GM19455 (cell line): ENCODE results near the gene MYO18A.

ENCODE experiments used
- ATAC-seq: cut with Tn5 transposase; IDR thresholded peaks from one replicate; pipeline ENCODE4 v1.9.1; 2021; ENCODE audit not compliant: unreplicated experiment

Gene MYO18A

DNA sequence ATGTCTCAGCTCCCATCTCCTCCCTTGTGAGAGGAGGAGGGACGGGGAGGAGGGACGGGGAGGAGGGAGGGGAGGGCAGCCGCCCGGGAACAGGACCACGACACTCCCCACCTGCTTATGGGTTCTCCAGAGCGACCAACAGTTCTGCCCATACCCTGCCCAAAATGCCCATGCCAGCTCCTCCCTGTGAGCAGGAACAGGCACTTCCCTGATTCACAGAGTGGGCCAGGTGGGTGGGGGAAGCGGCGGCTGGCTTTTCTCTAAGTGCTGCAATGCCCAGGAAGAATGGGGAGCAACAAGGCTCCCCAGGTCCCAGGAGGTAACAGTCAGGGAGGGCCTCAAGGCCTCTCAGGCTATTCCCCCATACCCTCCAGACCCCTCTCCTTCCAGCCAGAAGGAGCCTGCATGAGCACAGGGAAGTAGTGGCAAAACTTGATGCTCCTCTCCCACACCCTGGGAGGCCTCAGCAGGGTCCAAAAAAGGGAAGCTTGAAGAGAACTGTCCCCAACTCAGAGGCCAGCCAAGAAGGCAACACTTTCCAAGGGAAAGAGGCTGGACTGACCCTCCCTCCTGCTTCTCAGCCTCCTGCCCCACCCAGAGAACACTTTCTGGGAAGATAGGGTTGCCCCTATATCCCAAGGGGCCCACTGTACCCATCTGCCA, 53.8 kb downstream of the MYO18A start:
- ATAC-seq = no peak

DNA sequence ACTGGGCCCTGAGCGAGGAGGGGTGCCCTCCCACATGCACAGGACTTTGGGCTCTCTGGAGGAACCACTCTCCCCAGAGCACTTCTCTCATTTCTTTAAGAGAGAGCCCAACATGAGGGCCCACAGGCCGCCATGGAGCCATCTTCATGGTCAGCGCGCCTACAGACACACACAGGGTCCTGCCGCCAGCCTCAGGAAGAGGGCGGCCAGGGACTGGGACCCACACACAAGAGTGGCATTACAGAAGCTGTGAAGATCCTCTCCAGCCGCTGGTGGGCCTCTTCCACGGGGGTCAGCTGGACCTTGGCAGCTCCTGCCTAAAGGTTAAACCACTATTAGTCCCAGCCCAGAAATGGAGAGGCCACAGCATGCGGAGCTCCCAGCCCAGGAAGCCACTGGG, 54.5 kb downstream of the MYO18A start:
- no peak for ATAC-seq

DNA sequence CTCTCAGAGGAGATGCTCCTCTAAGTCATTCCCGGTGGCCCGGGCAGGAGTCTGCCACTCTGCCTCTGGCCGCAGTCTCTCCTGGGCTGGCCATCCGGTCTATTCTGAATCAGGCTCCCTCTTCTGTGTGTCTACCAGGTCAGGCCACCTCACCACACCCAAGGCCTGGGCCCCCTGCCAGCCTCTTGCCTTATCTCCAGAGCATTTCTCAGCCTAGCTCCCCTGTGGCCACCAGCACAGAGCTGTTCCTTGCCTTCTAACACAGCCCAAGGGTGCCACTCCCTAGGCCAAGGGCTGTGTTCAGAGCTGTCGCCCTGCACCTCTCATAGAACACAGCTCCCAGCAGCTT, 55.3 kb downstream of the MYO18A start:
- ATAC-seq = no peak

DNA sequence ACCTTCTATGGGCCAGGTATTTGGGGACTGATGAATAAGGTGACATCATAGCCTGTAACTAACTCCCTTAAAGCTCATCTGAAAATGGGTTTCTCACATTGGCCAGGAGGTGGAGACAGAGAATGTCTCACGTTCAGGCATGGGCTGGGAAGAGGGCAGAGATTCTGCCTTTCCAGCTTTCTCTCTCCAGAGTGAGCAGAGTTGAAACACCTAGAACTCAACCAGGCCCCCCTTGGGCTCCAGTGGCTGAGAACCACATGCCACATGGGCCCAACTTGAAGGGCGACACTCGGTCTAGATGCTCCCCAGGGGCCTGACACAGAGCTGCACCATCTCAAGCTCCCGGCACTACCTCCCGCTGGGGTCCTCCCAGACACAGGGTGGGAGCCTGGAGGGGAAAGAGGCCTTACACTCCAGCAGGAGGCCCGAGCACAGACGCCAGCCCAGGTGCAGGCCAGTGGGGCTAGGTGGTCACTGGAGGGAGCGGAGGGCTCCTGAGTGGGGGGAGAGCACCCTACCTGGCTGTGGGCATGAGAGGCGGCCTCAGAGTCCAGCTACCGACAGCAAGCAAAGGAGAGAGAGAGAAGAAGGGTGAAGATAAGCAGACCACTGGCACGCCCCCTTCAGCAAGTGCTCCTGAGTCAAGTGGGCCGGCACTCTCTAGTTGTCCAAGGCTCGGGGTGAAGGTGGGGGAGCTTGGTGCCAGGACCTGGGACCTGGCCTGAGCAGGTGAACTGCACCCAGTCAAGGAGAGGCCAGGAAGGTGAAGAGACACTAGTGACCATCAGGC, 55.9 kb downstream of the MYO18A start:
- no peak for ATAC-seq

DNA sequence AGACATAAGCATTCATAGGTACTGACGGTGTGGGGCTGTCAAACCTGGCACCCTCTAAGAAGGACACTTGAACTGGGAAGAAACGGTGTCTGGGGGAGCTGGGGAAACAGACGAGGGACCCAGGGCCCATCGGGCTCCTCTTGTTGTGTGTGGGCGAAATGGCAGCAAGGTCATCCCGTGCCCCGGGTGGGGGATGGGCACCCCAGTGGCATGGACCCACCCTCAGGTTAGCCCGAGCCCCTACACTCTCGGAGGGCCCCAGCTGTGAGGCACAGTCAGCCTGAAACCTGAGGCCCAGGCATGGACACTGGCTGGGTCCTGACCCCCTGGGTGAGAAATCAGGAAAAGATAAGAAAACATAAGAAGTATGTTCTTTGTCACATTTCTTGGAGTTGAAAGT, 57.1 kb downstream of the MYO18A start:
- ATAC-seq = no peak

DNA sequence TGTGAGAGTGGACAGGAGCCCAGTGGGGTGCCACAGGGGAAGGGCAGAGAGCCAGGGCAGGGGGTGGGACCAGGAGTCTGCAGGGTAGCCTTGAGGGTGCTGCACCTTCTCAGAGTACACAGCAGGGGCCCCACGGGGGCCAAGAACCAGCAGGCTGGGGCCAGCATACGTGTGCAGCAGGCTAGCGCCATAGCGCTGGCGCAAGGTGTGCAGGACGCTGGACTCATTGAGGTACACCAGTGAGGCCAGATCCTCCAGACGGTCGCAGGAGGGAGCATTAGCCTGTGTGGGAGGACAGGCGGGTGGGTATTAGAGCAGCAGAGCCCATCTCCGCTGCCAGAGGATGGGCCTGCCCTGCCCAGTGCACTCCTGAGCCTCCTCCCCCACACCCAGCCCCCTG, 58.8 kb downstream of the MYO18A start:
- no peak for ATAC-seq

- ATAC-seq = no peak
Observed at GRCh38 chr17:29120433-29120832, 59.8 kb downstream of the MYO18A start.

DNA sequence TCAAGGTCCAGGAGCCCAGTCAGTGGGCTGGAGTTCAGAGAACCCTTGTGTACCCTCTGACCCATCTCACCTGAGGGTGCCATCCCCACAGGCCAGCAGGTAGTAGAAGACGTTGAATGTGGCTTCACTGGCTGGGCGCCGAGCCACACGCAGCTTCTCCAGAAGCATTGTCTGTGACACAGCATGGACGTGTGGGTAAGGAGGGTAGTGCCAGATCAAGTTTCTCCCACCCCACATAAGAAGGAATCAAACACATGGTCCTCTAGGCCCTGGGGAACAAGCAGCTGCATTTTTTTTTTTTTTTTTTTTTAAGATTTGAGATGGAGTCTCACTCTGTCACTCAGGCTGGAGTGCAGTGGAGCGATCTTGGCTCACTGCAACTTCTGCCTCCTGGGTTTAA, 60.9 kb downstream of the MYO18A start:
- ATAC-seq = no peak

GRCh38 chr17:29116804-29117753, 63.1 kb downstream of the MYO18A start:
- ATAC-seq = no peak

GRCh38 chr17:29115961-29116803, 64.0 kb downstream of the MYO18A start:
- no peak for ATAC-seq

- ATAC-seq = no peak
Observed at GRCh38 chr17:29115435-29115834, 64.8 kb downstream of the MYO18A start.

DNA sequence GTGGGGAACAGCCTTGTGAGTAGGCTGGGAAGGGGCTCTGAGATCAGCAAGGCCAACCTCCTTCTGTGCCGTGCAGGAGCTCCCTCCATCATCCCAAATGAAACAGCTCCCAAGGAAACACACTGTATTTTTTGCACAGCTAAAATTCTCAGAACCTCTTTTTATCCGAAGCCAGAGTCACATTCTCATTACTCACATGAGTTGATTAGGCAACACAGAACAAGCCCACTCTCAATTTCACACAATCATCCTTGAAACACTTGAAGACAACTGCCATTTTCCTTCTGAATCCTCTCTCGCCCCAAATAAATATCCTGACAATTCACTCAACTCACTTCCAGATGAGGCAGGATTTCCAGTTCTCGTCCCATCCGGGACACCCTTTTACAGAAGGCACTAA, 66.1 kb downstream of the MYO18A start:
- ATAC-seq = no peak

- ATAC-seq = no peak
Observed at GRCh38 chr17:29113334-29113733, 66.9 kb downstream of the MYO18A start.

- ATAC-seq = no peak
Observed at GRCh38 chr17:29112771-29113295, 67.4 kb downstream of the MYO18A start.

DNA sequence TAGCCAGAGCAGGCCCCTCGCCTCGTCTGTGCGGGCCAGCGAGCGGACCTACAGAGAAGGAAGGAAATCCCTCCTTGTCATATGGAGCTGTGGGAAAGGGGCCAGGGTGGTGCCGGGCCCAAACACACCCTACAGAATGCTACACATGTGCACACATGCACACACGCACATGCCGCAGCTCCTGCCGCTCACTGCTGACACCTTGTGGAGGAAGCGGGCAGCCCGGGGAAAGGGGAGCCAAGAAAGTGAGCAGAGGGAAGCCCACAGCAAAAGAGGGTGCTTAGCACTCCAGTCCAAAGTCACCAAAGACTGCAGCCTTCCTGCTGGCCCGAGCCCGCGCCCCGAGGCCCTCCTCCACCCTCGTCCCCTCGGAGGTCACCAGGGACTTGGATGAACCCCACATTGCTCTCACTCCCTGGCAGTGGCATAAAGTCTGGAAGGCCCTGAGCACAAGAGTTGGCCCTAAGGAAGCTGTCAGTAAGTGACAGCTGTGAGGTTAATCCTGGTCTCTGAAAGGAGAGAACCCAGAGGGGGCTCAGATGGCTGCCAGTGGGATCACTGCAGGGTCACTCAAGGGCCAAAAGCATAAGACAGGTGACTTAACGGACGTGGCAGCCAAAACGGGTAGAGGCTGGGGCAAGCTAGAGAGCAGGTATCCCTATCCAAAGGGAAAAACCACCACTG, 68.2 kb downstream of the MYO18A start:
- no peak for ATAC-seq

- no peak for ATAC-seq
Observed at GRCh38 chr17:29110372-29110757, 69.8 kb downstream of the MYO18A start.

DNA sequence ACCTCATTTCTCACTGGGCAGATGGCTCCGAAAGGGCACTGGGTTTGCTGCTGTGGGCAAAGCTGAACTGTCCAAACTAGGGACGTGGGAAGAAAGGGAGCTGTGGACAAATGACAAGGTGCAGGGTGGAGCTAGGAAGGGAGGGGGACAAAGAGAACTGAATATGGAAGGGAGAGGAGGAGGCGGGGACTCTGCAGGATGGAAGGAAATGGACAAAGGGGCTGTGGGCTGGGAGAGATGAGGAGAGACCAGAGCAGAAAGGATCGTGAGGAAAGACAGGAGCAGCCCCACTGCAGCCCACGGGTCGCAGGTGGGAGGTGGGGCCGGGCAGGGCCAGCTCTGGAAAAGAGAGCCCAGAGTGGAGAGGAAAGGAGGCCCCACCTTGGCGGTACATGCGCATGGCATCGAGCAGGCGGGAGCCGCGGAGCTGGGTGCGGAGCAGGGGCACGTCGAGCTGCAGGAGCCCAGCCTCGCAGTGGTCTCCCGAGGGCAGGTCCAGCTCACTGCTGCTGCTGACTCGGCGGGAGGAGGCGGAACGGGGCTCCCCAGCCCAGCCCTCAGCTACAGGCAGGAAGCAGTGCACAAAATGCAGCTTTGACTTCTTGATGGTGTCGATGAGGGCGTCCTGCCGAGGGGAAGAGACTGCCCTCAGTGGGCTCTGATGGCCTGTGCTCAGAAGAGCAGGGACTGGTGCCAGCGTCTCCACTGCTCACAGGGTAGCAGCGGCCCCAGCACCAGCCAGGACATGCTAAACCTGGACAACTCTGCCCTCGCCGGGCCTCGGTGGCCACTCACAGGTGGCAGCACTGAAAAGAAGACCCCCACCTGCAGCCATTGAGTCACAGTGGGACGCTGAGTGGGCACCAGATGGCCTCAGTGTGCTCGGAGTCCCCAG, 70.5 kb downstream of the MYO18A start:
- no peak for ATAC-seq

GRCh38 chr17:29108823-29109476, 71.2 kb downstream of the MYO18A start:
- no peak for ATAC-seq
